NCI-H1105 (cell line): ENCODE data around the gene AFF3.
"Not testable (repeated sequence)": the region's sequence is repeated elsewhere in the genome, so short reads cannot be mapped to it uniquely, and the experiment has no call there.

Experiments
- DNase-seq: peaks from one replicate; lab custom pipeline; 2025; lab: John Stamatoyannopoulos, UW

Gene AFF3

GRCh38 chr2:99787769-99788382, 354.5 kb downstream of the AFF3 start:
- no peak for DNase-seq

- no peak for DNase-seq
These were observed 355.6 kb downstream of the AFF3 start for GRCh38 chr2:99786636-99787390.

GRCh38 chr2:99784946-99785345, 357.4 kb downstream of the AFF3 start:
- no peak for DNase-seq

- DNase-seq, result no peak
These were observed 358.1 kb downstream of the AFF3 start for GRCh38 chr2:99784282-99784681.

GRCh38 chr2:99780276-99780675, 362.1 kb downstream of the AFF3 start:
- DNase-seq, result no peak

GRCh38 chr2:99779276-99779675, 363.1 kb downstream of the AFF3 start:
- no peak for DNase-seq

GRCh38 chr2:99777656-99778290, 364.6 kb downstream of the AFF3 start:
- DNase-seq, result no peak

DNA sequence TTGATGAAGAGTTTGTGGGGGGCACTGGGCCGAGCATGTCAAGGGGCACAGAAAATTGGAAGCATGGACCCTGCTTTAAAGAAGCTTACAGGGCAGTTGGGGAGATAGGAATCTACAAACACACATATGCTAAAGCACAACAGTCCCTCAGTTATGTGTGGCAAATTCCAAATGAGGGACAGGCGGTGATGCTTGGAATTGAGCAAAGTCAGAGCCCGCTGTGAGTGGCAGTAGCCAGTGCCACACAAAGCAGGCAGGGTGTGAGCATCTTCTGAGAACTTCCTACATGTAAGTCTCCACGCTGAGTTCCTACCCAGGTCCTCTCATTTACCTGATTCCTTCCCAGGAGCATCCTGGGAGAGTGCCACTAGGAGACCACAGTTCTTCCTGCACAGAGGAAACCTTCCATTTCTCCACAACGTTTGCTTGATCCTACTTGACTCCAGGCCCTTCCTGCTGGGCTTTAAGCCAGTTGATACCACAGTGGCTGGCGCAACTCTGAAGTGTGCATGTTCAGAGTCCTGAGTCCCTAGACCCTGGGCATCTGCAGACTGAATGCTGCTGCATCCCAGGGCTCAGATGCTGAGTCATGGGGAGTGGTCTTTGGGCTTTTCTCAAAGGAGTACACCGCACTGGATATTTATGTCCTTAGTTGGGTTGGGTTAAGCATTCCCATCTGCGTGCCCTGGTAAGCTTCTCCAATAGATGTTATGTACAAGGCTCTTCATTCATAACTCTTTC, 365.3 kb downstream of the AFF3 start:
- no peak for DNase-seq

DNA sequence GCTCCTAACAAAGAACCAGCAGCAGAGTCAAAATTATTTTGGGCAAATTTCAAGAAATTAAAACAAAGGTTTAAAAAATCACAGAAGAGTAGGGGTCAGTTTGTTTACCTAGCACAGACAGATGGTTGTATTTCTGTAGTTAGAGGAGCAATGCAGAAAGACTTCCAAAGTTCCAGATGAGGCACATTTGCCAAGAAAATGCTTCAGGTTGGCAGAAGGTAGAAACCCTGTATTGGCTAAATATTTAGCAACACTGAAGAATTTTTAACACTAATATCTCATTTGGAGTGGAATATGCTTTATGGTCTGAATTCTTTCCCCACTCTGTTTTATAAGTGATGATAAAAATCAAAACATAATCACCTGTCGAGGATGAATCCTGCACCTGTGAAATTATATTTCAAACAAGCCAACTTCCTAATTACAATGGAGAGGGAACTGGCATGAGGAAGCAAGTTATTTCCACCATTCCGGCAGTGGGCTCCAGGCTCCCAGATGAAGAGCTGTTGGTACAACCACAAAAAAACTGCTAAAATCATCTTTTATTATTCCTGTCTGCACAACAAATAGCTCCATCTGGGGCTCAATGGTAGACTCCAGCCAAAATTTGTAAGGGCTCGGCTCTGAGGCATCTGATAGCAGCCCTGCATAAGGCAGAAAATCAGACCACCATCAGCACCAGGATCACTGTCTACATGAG, 366.0 kb downstream of the AFF3 start:
- no peak for DNase-seq

DNA sequence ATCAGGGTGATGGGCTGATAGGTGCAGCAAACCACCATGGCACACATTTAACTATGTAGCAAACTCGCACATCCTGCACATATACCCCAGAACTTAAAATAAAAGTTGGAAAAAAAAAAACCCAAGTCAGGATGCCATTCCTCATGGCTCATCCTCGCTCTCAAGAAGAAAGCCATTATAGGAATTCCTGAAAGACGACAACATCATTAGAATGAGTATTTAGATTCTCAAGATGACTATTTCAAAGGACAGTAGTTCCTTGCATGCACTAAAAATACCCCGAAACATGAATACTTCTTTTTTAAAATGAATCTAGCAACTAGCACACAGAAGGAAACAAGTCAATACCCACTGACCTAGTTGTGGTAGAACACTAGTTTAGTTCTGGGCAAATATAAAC, 366.8 kb downstream of the AFF3 start:
- DNase-seq, result no peak

- DNase-seq, result not testable (repeated sequence)
These were observed 368.7 kb downstream of the AFF3 start for GRCh38 chr2:99773642-99774041.

DNA sequence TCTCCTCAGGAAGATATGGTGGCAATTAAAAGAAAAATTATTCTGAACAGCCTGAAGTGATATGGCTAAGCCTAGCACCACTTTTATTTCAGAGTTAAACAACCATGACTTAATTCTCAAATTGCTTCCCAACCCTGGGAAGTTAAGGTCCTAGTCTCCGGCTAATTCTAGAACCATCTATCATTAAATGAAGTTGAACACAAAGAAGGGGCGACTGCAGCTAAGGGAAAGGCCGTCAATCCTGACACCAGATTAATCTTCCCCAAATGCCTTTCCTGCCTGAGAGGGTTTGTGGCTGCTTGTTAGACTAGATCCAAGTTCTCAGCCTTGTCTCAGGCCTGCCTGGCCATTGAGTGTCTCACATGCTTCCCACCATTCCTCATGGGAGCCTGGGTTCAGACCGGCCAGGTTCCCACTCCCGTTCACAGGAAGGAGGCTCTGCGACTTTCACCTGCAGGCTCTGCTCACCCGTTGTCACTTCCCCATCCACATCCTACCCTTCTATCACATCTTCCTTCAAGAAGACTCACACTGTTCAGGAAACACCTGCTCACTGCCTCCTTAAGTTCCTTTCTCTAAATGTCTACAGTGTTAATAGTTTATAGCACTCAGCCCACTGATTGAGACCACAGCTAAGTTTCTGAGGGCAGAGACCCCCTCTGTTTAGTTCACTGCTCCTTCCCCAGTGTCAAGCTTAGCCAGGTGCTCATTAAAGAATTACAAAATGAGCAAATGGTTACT, 369.6 kb downstream of the AFF3 start:
- no peak for DNase-seq

DNA sequence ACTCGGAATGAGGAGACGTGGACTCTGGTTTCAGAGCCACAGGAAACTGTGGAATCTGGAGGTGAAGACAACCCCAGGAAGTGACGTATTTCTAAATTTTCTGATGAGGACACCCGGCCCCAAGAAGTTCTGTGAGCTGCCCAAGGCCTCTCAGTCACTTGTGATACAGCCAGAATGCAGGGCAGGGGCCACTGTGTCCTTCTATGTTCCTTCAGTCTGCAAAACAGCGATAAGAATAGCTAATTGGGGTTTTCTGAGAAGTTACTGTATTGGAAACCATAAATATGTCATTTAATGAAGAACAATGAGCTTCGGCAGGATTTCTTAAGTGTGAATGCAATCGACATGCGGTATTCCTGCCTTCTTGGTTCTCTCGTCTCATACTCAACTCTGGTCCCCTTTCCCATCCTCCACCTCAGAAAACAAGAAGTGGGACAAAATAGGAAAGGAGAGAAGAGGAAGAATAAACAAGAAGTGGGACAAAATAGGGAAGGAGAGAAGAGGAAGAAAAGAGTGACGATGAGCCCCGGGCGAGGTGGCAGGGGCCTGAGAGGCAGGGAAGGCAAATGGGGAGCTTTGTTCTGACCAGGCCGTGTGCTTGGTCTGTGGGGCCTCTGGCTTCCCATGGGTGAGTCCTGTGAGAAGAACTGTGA, 370.6 kb downstream of the AFF3 start:
- no peak for DNase-seq

DNA sequence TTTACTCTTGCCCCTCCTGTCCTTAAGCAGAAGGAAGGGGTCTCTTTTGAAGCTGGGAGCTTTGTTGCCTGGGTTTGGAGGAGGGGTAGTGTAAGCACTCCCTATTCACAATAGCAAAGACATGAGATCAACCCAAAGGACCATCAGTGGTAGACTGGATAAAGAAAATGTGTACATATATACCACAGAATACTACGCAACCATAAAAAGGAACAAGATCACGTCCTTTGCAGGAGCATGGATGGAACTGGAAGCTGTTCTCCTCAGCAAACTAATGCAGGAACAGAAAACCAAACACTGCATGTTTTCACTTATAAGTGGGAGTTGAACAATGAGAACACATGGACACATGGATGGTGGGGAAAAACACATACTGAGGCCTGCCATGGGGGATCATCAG, 371.5 kb downstream of the AFF3 start:
- no peak for DNase-seq

- no peak for DNase-seq
These were observed 376.6 kb downstream of the AFF3 start for GRCh38 chr2:99765731-99766318.

- no peak for DNase-seq
These were observed 378.6 kb downstream of the AFF3 start for GRCh38 chr2:99763764-99764163.

DNA sequence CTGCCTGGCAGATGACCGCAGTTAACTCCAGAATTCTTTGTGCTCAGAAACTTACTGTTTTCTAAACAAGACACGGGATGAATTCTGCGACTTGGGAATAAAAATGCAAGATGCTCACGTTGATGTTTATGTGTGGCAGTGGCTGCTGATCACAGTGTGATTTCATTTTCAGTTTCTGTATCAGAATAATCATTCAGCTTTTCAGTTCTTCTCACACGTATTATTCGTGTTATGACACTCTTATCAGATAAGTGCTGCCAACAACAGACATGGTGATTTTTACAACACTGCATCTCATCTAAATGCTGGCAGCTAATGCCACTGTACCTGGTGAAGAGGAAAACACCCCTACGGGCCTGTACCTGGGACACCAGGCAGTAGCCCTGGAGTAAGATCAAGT, 379.7 kb downstream of the AFF3 start:
- no peak for DNase-seq

GRCh38 chr2:99757611-99758114, 384.7 kb downstream of the AFF3 start:
- no peak for DNase-seq

GRCh38 chr2:99756059-99756458, 386.3 kb downstream of the AFF3 start:
- no peak for DNase-seq

- no peak for DNase-seq
These were observed 388.2 kb downstream of the AFF3 start for GRCh38 chr2:99754210-99754609.
